HEK293 (cell line): ENCODE results near the gene CREB3.

Source experiments
- CTCF ChIA-PET: fragments of 350-600 bp; formaldehyde crosslinking; extraction: SDS; loops from one replicate; lab custom pipeline; 2021; ENCODE audit warnings: antibody characterized with exemption; lab: Yijun Ruan, JAX
- POLR2A ChIA-PET: fragments of 300-600 bp; formaldehyde crosslinking; extraction: SDS; loops from one replicate; lab custom pipeline; 2020; ENCODE audit warnings: antibody characterized with exemption, inconsistent platforms; lab: Yijun Ruan, JAX
- H3K27ac ChIP-seq: fragments of 200-500 bp; sonication (Bioruptor generic); 2 replicates; pipeline ENCODE4 v1.5.1; 2014; ENCODE audit warnings: low read depth, low read length, control low read depth, inconsistent platforms; ENCODE audit errors: extremely low read depth
- H3K36me3 ChIP-seq, 2 experiments: fragments of 200-500 bp in 1 of 2; sonication (Bioruptor generic) in 1 of 2; 1 replicate in 1 of 2; 2 replicates in 1 of 2; pipeline ENCODE4 v1.5.1; 2014 to 2017; ENCODE audit warnings: inconsistent platforms in 2 of 2, low read length in 2 of 2; ENCODE audit not compliant: control insufficient read depth in 2 of 2, insufficient read depth in 1 of 2
- H3K4me1 ChIP-seq: fragments of 200-500 bp; sonication (Bioruptor generic); 2 replicates; pipeline ENCODE4 v1.5.1; 2014; ENCODE audit warnings: mild to moderate bottlenecking, low read length, inconsistent platforms; ENCODE audit not compliant: control insufficient read depth, insufficient read depth
- H3K4me3 ChIP-seq: 2 replicates; pipeline ENCODE4 v1.5.1; 2011; ENCODE audit warnings: low read depth, mild to moderate bottlenecking, control low read depth, low read length, moderate library complexity
- H3K9me3 ChIP-seq: fragments of 200-500 bp; sonication (Bioruptor generic); 2 replicates; pipeline ENCODE4 v1.5.1; 2014; ENCODE audit warnings: low read depth, low read length, inconsistent platforms; ENCODE audit not compliant: control insufficient read depth, insufficient read depth
- GLIS1 ChIP-seq: fragments of 450-650 bp; formaldehyde crosslinking; IDR thresholded peaks from 2 replicates; pipeline ENCODE4 v1.5.1; 2016; ENCODE audit warnings: missing biosample characterization, missing genetic modification characterization
- PRDM1 ChIP-seq: fragments of 450-650 bp; formaldehyde crosslinking; IDR thresholded peaks from 2 replicates; pipeline ENCODE4; 2016; ENCODE audit warnings: missing biosample characterization, missing genetic modification characterization
- PRDM4 ChIP-seq: fragments of 450-650 bp; formaldehyde crosslinking; IDR thresholded peaks from 2 replicates; pipeline ENCODE4 v1.5.1; 2017; ENCODE audit warnings: missing biosample characterization, missing genetic modification characterization
- REST ChIP-seq: fragments of 450-650 bp; formaldehyde crosslinking; IDR thresholded peaks from 2 replicates; pipeline ENCODE4 v1.5.1; 2016; ENCODE audit warnings: missing biosample characterization, missing genetic modification characterization
- TSHZ1 ChIP-seq: fragments of 450-650 bp; formaldehyde crosslinking; IDR thresholded peaks from 2 replicates; pipeline ENCODE4 v1.5.1; 2016; ENCODE audit warnings: missing biosample characterization, missing genetic modification characterization, borderline replicate concordance
- ZNF175 ChIP-seq: fragments of 450-650 bp; formaldehyde crosslinking; IDR thresholded peaks from 2 replicates; pipeline ENCODE4 v1.5.1; 2016; ENCODE audit warnings: missing biosample characterization, missing genetic modification characterization
- ZNF2 ChIP-seq: fragments of 450-650 bp; formaldehyde crosslinking; IDR thresholded peaks from 2 replicates; pipeline ENCODE4 v1.5.1; 2016; ENCODE audit warnings: missing biosample characterization, missing genetic modification characterization
- ZNF558 ChIP-seq: fragments of 450-650 bp; formaldehyde crosslinking; IDR thresholded peaks from 2 replicates; pipeline ENCODE4 v1.5.1; 2016; ENCODE audit warnings: missing biosample characterization, missing genetic modification characterization
- ZNF830 ChIP-seq: fragments of 450-650 bp; IDR thresholded peaks from 2 replicates; pipeline ENCODE4 v1.5.0; 2018; ENCODE audit warnings: missing biosample characterization, missing genetic modification characterization, low read depth, mild to moderate bottlenecking, moderate library complexity

CREB3 gene

DNA sequence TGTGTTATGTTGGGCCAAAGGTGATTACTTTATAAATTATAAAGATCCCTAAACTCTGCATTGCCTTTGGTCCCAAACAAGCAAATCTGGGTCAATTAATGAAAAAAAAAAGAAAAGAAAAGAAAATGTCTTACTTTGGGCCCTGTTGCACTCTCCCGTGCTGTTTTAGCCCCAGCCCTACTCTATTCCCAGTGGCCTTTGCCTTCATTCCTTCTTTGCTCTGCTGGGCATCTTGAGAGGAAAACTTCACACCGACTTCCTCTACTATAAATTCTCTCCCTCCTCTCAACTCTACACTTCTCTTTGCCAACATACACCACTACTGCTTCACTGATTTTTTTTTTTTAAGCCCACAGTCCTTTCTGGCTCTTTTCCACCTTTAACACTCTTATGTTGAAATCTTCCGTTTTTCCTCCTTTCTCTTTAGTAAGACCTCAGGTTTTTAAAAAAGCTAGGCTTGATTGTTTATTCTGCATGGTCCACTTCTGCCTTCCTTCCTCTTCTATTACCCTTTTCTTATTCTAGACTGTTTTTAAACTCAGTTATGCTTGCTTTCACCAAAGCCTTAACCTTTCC, 26.1 kb downstream of the CREB3 start (continued):
- TF ChIP-seq TSHZ1 (no peak), PRDM4 (tag by site-specific recombination) (no peak), ZNF558 (no peak), ZNF2 (no peak), PRDM1 (tag by site-specific recombination) (no peak), ZNF175 (tag by site-specific recombination) (no peak)
- TF ChIP-seq, all 188 proteins: peak for 0

DNA sequence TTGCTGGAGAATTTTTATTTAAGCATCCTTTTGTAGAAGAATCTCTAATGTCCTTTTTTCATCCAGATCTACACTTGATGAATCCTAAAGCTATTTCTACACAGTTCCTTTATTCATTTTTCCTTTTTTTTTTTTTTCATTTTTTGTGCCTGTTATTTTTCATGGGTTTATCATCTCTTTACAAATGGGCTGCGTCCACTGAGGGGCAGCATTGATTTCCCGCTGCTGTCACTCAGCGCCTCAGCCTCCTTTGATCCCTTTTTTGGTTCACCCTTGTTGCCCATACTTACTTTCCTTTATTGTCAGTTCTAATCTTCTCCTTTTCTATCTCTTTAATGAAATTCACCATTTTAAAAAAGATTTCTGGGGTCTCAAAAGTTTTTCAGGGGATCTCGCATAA, 27.3 kb downstream of the CREB3 start:
- ChIA-PET CTCF (interaction anchor here (0.6 to 3.9 kb wide), 9 partner anchors 8 to 663 kb away, joined by 3 to 20 read pairs (median 3); partner anchors contain the start of genes CREB3, PIGO and TLN1), POLR2A (interaction anchor here (0.8 to 1.3 kb wide), 3 partner anchors 10 to 173 kb away, joined by 3 to 4 read pairs (median 3); no protein-coding TSS in a partner anchor)
- Histone ChIP-seq H3K4me3 (no peak overlapping the region), H3K9me3 (no peaks in the 10 kb centered on the region), H3K4me1 (peaks cover 13% of the 10 kb centered on the region), H3K27ac (no peak overlapping the region)
- TF ChIP-seq ZNF830 (tag by site-specific recombination), result no peak
- TF ChIP-seq, all 188 proteins: peak for 0
- peaks cover 0 to 16% of the 10 kb centered on the region in 2 experiments; a peak in 1 of 3 replicates for H3K36me3 ChIP-seq

GRCh38 chr9:35760651-35761050, 28.2 kb downstream of the CREB3 start:
- no peak for TF ChIP-seq REST
- TF ChIP-seq GLIS1 (tag by site-specific recombination), result peak; percentile 40
- no peaks in the 10 kb centered on the region for H3K9me3 ChIP-seq
- CTCF ChIA-PET, result interaction anchor here (0.7 to 2.7 kb wide), 10 partner anchors 9 to 150 kb away, joined by 3 to 12 read pairs (median 4); partner anchors contain the start of genes GBA2 and RGP1
- H3K27ac ChIP-seq, result no peak overlapping the region
- H3K4me3 ChIP-seq, result no peak overlapping the region
- H3K36me3 ChIP-seq, result peaks cover 0 to 10% of the 10 kb centered on the region in 2 experiments; a peak in 1 of 3 replicates
- peaks cover 13% of the 10 kb centered on the region for H3K4me1 ChIP-seq
- POLR2A ChIA-PET, result interaction anchor here (0.8 to 1.3 kb wide), 3 partner anchors 9 to 172 kb away, joined by 3 to 4 read pairs (median 3); no protein-coding TSS in a partner anchor
